HEK293 (cell line): ENCODE results near the gene SCAMP2.
"Not testable (repeated sequence)": the region's sequence is repeated elsewhere in the genome, so short reads cannot be mapped to it uniquely, and the experiment has no call there.

Experiments used
- CTCF ChIA-PET: fragments of 350-600 bp; formaldehyde crosslinking; extraction: SDS; loops from one replicate; lab custom pipeline; 2021; ENCODE audit warnings: antibody characterized with exemption; lab: Yijun Ruan, JAX
- POLR2A ChIA-PET: fragments of 300-600 bp; formaldehyde crosslinking; extraction: SDS; loops from one replicate; lab custom pipeline; 2020; ENCODE audit warnings: antibody characterized with exemption, inconsistent platforms; lab: Yijun Ruan, JAX
- H3K27ac ChIP-seq: fragments of 200-500 bp; sonication (Bioruptor generic); 2 replicates; pipeline ENCODE4 v1.5.1; 2014; ENCODE audit warnings: low read depth, low read length, control low read depth, inconsistent platforms; ENCODE audit errors: extremely low read depth
- H3K36me3 ChIP-seq, 2 experiments: fragments of 200-500 bp in 1 of 2; sonication (Bioruptor generic) in 1 of 2; 1 replicate in 1 of 2; 2 replicates in 1 of 2; pipeline ENCODE4 v1.5.1; 2014 to 2017; ENCODE audit warnings: inconsistent platforms in 2 of 2, low read length in 2 of 2; ENCODE audit not compliant: control insufficient read depth in 2 of 2, insufficient read depth in 1 of 2
- H3K4me1 ChIP-seq: fragments of 200-500 bp; sonication (Bioruptor generic); 2 replicates; pipeline ENCODE4 v1.5.1; 2014; ENCODE audit warnings: mild to moderate bottlenecking, low read length, inconsistent platforms; ENCODE audit not compliant: control insufficient read depth, insufficient read depth
- H3K4me3 ChIP-seq: 2 replicates; pipeline ENCODE4 v1.5.1; 2011; ENCODE audit warnings: low read depth, mild to moderate bottlenecking, control low read depth, low read length, moderate library complexity
- H3K9me3 ChIP-seq: fragments of 200-500 bp; sonication (Bioruptor generic); 2 replicates; pipeline ENCODE4 v1.5.1; 2014; ENCODE audit warnings: low read depth, low read length, inconsistent platforms; ENCODE audit not compliant: control insufficient read depth, insufficient read depth
- FEZF1 ChIP-seq: fragments of 450-650 bp; formaldehyde crosslinking; IDR thresholded peaks from 2 replicates; pipeline ENCODE4 v1.5.1; 2016; ENCODE audit warnings: missing biosample characterization, missing genetic modification characterization
- HOXA7 ChIP-seq: sonication (generic); formaldehyde crosslinking; IDR thresholded peaks from 2 replicates; pipeline ENCODE4 v1.8.1; 2022; ENCODE audit warnings: missing genetic modification reagents, borderline replicate concordance
- MYNN ChIP-seq: fragments of 450-650 bp; formaldehyde crosslinking; IDR thresholded peaks from 2 replicates; pipeline ENCODE4 v1.5.1; 2016; ENCODE audit warnings: missing biosample characterization, missing genetic modification characterization, borderline replicate concordance
- ZNF19 ChIP-seq: fragments of 450-650 bp; formaldehyde crosslinking; IDR thresholded peaks from 2 replicates; pipeline ENCODE4; 2016; ENCODE audit warnings: missing biosample characterization, missing genetic modification characterization, low read depth
- ZNF248 ChIP-seq: fragments of 450-650 bp; formaldehyde crosslinking; IDR thresholded peaks from 2 replicates; pipeline ENCODE4 v1.5.1; 2017; ENCODE audit warnings: missing biosample characterization, missing genetic modification characterization
- ZNF354C ChIP-seq: fragments of 450-650 bp; formaldehyde crosslinking; IDR thresholded peaks from 2 replicates; pipeline ENCODE4 v1.5.1; 2016; ENCODE audit warnings: missing biosample characterization, missing genetic modification characterization, low read depth, borderline replicate concordance
- ZNF37A ChIP-seq: fragments of 450-650 bp; IDR thresholded peaks from 2 replicates; pipeline ENCODE4 v1.5.1; 2018; ENCODE audit warnings: missing biosample characterization, missing genetic modification characterization
- ZNF394 ChIP-seq: fragments of 450-650 bp; formaldehyde crosslinking; IDR thresholded peaks from 2 replicates; pipeline ENCODE4 v1.5.1; 2016; ENCODE audit warnings: missing biosample characterization, missing genetic modification characterization, mild to moderate bottlenecking, moderate library complexity, borderline replicate concordance
- ZNF544 ChIP-seq: fragments of 450-650 bp; formaldehyde crosslinking; IDR thresholded peaks from 2 replicates; pipeline ENCODE4 v1.5.0; 2017; ENCODE audit warnings: missing biosample characterization, missing genetic modification characterization
- ZNF600 ChIP-seq: fragments of 450-650 bp; formaldehyde crosslinking; IDR thresholded peaks from 2 replicates; pipeline ENCODE4 v1.5.1; 2016; ENCODE audit warnings: missing biosample characterization, missing genetic modification characterization
- ZNF610 ChIP-seq: fragments of 450-650 bp; formaldehyde crosslinking; IDR thresholded peaks from 2 replicates; pipeline ENCODE4 v1.5.1; 2016; ENCODE audit warnings: missing biosample characterization, missing genetic modification characterization, borderline replicate concordance
- ZNF664 ChIP-seq: fragments of 450-650 bp; formaldehyde crosslinking; IDR thresholded peaks from 2 replicates; pipeline ENCODE4 v1.5.1; 2016; ENCODE audit warnings: missing biosample characterization, missing genetic modification characterization
- TF ChIP-seq, protein P1 (sequence below): fragments of 450-650 bp; formaldehyde crosslinking; IDR thresholded peaks from 2 replicates; pipeline ENCODE4 v1.5.1; 2016; ENCODE audit warnings: missing biosample characterization, missing genetic modification characterization
- TF ChIP-seq, protein P2 (sequence below): fragments of 450-650 bp; IDR thresholded peaks from 2 replicates; pipeline ENCODE4 v1.5.1; 2018; ENCODE audit warnings: missing biosample characterization, missing genetic modification characterization

Gene SCAMP2

DNA sequence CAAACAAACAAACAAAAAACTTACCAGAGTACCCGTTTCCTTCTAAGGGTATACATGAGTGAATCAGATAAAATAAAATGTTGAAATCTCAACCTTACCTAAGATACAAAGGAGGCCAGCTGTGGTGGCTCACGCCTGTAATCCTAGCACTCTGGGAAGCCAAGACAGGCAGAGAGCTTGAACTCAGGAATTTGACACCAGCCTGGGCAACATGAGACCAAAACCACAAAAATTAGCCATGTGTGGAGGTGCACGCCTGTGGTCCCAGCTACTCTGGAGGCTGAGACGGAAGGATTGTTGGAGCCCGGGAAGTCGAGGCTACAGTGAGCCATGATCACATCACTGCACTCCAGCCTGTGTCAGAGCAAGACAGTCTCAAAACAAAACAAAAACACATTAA lies 44.5 kb upstream of the SCAMP2 start:
- H3K4me1 ChIP-seq = no peaks in the 10 kb centered on the region
- 0 out of 2 replicates have a peak overlapping the region, but pooled peaks have one; percentile 14 for H3K27ac ChIP-seq
- no peak overlapping the region for H3K4me3 ChIP-seq
- CTCF ChIA-PET = interaction anchor here (0.7 to 2.1 kb wide), 2 partner anchors 16 to 17 kb away, joined by 4 to 8 read pairs; no protein-coding TSS in a partner anchor
- H3K9me3 ChIP-seq = no peaks in the 10 kb centered on the region
- POLR2A ChIA-PET = interaction anchor here (0.9 kb wide), 1 partner anchor 11 kb away, joined by 3 read pairs; the partner anchor contains the start of gene FAM219B
- peaks cover 85 to 87% of the 10 kb centered on the region in 2 experiments for H3K36me3 ChIP-seq
- no peak for TF ChIP-seq ZNF37A (tag by site-specific recombination)
- no peak for TF ChIP-seq ZNF354C (tag by site-specific recombination)
- TF ChIP-seq ZNF600 (tag by site-specific recombination) = 0 out of 2 replicates have a peak, but pooled peaks have one; percentile 42
- peak; percentile 33; the same call in 1 of the 2 replicates for TF ChIP-seq ZNF394 (tag by site-specific recombination)
- TF ChIP-seq, protein P1, sequence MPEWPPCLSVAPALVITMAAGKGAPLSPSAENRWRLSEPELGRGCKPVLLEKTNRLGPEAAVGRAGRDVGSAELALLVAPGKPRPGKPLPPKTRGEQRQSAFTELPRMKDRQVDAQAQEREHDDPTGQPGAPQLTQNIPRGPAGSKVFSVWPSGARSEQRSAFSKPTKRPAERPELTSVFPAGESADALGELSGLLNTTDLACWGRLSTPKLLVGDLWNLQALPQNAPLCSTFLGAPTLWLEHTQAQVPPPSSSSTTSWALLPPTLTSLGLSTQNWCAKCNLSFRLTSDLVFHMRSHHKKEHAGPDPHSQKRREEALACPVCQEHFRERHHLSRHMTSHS (tag by site-specific recombination) = no peak
- TF ChIP-seq, protein P2, sequence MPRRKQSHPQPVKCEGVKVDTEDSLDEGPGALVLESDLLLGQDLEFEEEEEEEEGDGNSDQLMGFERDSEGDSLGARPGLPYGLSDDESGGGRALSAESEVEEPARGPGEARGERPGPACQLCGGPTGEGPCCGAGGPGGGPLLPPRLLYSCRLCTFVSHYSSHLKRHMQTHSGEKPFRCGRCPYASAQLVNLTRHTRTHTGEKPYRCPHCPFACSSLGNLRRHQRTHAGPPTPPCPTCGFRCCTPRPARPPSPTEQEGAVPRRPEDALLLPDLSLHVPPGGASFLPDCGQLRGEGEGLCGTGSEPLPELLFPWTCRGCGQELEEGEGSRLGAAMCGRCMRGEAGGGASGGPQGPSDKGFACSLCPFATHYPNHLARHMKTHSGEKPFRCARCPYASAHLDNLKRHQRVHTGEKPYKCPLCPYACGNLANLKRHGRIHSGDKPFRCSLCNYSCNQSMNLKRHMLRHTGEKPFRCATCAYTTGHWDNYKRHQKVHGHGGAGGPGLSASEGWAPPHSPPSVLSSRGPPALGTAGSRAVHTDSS = no peak
- no peak for TF ChIP-seq ZNF19
- TF ChIP-seq ZNF248 (tag by site-specific recombination) = no peak
- TF ChIP-seq ZNF664 = no peak
- no peak for TF ChIP-seq MYNN (tag by site-specific recombination)

DNA sequence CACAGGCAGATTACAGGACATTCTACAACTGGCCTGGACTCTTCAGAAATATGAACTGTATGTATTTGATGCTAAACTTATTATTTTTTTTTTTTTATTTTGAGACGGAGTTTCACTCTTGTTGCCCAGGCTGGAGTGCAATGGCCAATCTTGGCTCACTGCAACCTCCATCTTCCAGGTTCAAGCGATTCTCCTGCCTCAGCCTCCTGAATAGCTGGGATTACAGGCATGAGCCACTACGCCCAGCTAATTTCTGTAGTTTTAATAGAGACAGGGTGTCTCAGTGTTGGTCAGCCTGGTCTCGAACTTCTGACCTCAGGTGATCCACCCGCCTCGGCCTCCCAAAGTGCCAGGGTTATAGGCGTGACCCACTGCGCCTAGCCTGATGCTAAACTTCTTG lies 40.6 kb upstream of the SCAMP2 start:
- not testable (repeated sequence) for H3K4me3 ChIP-seq, H3K27ac ChIP-seq, H3K4me1 ChIP-seq, H3K9me3 ChIP-seq
- CTCF ChIA-PET = interaction anchor here (0.5 to 3.0 kb wide), 2 partner anchors 12 to 63 kb away, joined by 3 to 13 read pairs; no protein-coding TSS in a partner anchor
- H3K36me3 ChIP-seq = peaks cover 70 to 71% of the 10 kb centered on the region in 2 experiments
- POLR2A ChIA-PET = interaction anchor here (0.7 kb wide), 1 partner anchor 24 kb away, joined by 3 read pairs; the partner anchor contains the start of gene COX5A

DNA sequence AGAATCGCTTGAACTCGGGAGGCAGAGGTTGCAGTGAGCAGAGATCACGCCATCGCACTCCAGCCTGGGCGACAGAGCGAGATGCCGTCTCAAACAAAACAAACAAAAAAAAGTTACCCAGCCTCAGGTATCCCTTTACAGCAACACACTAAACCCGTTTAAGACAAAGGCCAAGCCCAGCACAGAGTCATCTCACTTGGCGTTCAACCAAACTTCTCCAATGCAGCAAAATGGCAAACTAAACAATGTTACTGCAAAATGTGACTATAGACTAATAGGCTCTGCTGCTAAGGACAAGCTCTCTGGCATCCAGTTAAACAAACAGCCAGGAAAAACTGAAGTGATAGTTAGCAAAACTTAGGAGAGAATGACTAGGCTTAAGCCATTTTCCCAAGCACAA lies 39.9 kb upstream of the SCAMP2 start:
- no peaks in the 10 kb centered on the region for H3K4me1 ChIP-seq
- POLR2A ChIA-PET = interaction anchor here (0.7 to 1.8 kb wide), 2 partner anchors 11 to 25 kb away, joined by 3 to 5 read pairs; partner anchors contain the start of gene COX5A
- H3K9me3 ChIP-seq = no peaks in the 10 kb centered on the region
- 0 out of 2 replicates have a peak, but pooled peaks have one; percentile 26 for TF ChIP-seq FEZF1 (tag by site-specific recombination)
- TF ChIP-seq HOXA7 = no peak
- TF ChIP-seq ZNF600 (tag by site-specific recombination) = peak; percentile 51
- H3K27ac ChIP-seq = no peak overlapping the region
- no peak overlapping the region for H3K4me3 ChIP-seq
- CTCF ChIA-PET = interaction anchor here (0.7 to 3.0 kb wide), 2 partner anchors 11 to 19 kb away, joined by 3 to 13 read pairs; no protein-coding TSS in a partner anchor
- peaks cover 63% of the 10 kb centered on the region in 2 experiments for H3K36me3 ChIP-seq

DNA sequence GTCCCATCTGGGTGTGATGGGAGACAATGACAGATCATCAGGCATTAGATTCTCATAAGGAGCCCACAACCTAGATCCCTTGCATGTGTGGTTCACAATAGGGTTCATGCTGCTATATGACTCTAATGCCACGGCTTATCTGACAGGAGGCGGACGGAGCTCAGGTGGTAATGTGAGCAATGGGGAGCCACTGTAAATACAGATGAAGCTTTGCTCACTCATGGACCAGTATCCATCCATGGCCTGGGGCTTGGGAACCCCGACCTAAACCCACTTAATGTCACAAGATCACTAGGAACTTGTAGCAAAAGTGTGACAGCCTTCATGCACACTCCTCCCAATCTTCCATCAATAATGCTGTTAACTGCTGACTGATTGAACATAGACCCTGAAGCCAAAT lies 35.5 kb upstream of the SCAMP2 start:
- Histone ChIP-seq H3K9me3 (no peaks in the 10 kb centered on the region), H3K36me3 (peaks cover 26 to 46% of the 10 kb centered on the region in 2 experiments), H3K4me1 (peaks cover 3% of the 10 kb centered on the region; the same call in 1 of the 2 replicates)
- CTCF ChIA-PET = interaction anchor here (0.6 to 8.7 kb wide), 4 partner anchors 8 to 937 kb away, joined by 3 to 79 read pairs (median 16); no protein-coding TSS in a partner anchor
- POLR2A ChIA-PET = interaction anchor here (0.9 kb wide), 1 partner anchor 29 kb away, joined by 3 read pairs; the partner anchor contains the start of gene COX5A
- TF ChIP-seq ZNF610 (tag by site-specific recombination) (peak; percentile 98), ZNF544 (no peak)
- TF ChIP-seq, all 188 proteins: peak for 1
- Histone ChIP-seq H3K4me3 (no peak overlapping the region), H3K27ac (no peak overlapping the region)
